K562 (cell line): Measurements from ENCODE around the gene TMEM14C. TPM values are rescaled to one million over a fixed set of nuclear protein-coding genes. Genes with fewer than 3 reads are reported as not detected.
A peak's percentile ranks its signal among the peaks of the same experiment; 100 is the strongest.

ENCODE experiments used
- BRD4 ChIP-seq: fragments of 200-600 bp; sonication (generic); IDR thresholded peaks from 2 replicates; pipeline ENCODE4 v1.6.1; 2017; ENCODE audit warnings: inconsistent platforms
- CBX3 ChIP-seq, 2 experiments: IDR thresholded peaks; 1 replicate in 1 of 2; 2 replicates in 1 of 2; pipeline ENCODE4 v1.6.1; 2012; ENCODE audit warnings: inconsistent platforms in 2 of 2, low read length in 2 of 2, borderline replicate concordance in 1 of 2, control low read depth in 1 of 2
- CEBPZ ChIP-seq: fragments of 150-350 bp; IDR thresholded peaks from 2 replicates; pipeline ENCODE4 v1.6.1; 2014; ENCODE audit warnings: low read depth, mild to moderate bottlenecking, low read length, borderline replicate concordance
- CLOCK ChIP-seq: fragments of 250-450 bp; sonication (Bioruptor Pico); IDR thresholded peaks from 2 replicates; pipeline ENCODE4 v1.4.0; 2020; ENCODE audit warnings: mild to moderate bottlenecking, moderate library complexity, borderline replicate concordance
- E2F8 ChIP-seq: fragments of 450-650 bp; IDR thresholded peaks from 2 replicates; pipeline ENCODE4 v1.7.1; 2018; ENCODE audit warnings: mild to moderate bottlenecking, low read depth; ENCODE audit not compliant: partially characterized antibody
- FOS ChIP-seq: IDR thresholded peaks from 3 replicates; pipeline ENCODE4 v1.6.1; 2011; ENCODE audit not compliant: insufficient read length; ENCODE audit errors: extremely low read depth
- FUS ChIP-seq: fragments of 200-400 bp; formaldehyde crosslinking; optimal IDR thresholded peaks from 2 replicates; pipeline ENCODE3; 2017; ENCODE audit warnings: low read depth, low read length
- GTF2B ChIP-seq: IDR thresholded peaks from 2 replicates; pipeline ENCODE4 v1.6.1; 2011; ENCODE audit not compliant: insufficient read length; ENCODE audit errors: extremely low read depth
- HDAC1 ChIP-seq, 2 experiments: fragments of 450-650 bp; IDR thresholded peaks; 2 replicates each; pipeline ENCODE4 v1.6.1; 2016 to 2017; ENCODE audit warnings: inconsistent platforms in 1 of 2, mild to moderate bottlenecking in 1 of 2, moderate library complexity in 1 of 2
- MEF2D ChIP-seq: conservative IDR thresholded peaks from 2 replicates; pipeline ENCODE4 v1.6.1; 2016; ENCODE audit warnings: low read depth, missing genetic modification characterization, missing compliant biosample characterization
- RFX5 ChIP-seq: IDR thresholded peaks from 2 replicates; pipeline ENCODE4 v1.6.1; 2011; ENCODE audit warnings: low read depth, mild to moderate bottlenecking, improper control_type of control experiment, low read length
- SRF ChIP-seq, 2 experiments: fragments of 250-450, 450-650 bp in 1 of 2; sonication (Bioruptor Pico) in 1 of 2; sonication (generic) in 1 of 2; formaldehyde crosslinking; IDR thresholded peaks; 2 replicates each; pipeline versions ENCODE4 v1.5.0 to v1.5.1; 2020 to 2022; ENCODE audit warnings: mild to moderate bottlenecking in 1 of 2, missing genetic modification reagents in 1 of 2
- TCF15 ChIP-seq: fragments of 250-450 bp; sonication (Bioruptor Pico); IDR thresholded peaks from 2 replicates; pipeline ENCODE4 v1.8.0; 2022; ENCODE audit warnings: moderate library complexity, mild to moderate bottlenecking, inconsistent platforms
- THAP7 ChIP-seq: fragments of 250-450 bp; sonication (Bioruptor Pico); IDR thresholded peaks from 2 replicates; pipeline ENCODE4 v1.5.0; 2021
- ZNF589 ChIP-seq: fragments of 200-800 bp; sonication (Bioruptor generic); IDR thresholded peaks from 2 replicates; pipeline ENCODE4 v1.6.1; 2016; ENCODE audit warnings: low read depth, missing genetic modification characterization, missing compliant biosample characterization
- polyA plus RNA-seq, 8 experiments: library from polyadenylated mRNA; depleted of rRNA in 4 of 8; stranded (reverse) in 5 of 8; unstranded in 3 of 8; fragments of >200 nt; fragmentation: Nextera tagmentation in 2 of 8; fragmentation: Illumina TruSeq in 1 of 8; extraction: Ambion mirVana in 2 of 8; extraction: Trizol in 1 of 8; gene quantifications; 2 replicates each; pipeline versions ENCODE4 v1.2.1 to v1.2.3, GENCODE V29; 2011 to 2014; ENCODE audit warnings: inconsistent platforms in 1 of 8, missing spikeins in 1 of 8
- total RNA-seq, 7 experiments: library from RNA; depleted of rRNA in 6 of 7; stranded (reverse); fragments of >200 nt in 6 of 7; fragmentation: Illumina TruSeq in 2 of 7; extraction: Trizol in 2 of 7; gene quantifications; 2 replicates each; pipeline versions ENCODE4 v1.2.1 to v1.2.3, GENCODE V29; 2011 to 2021; ENCODE audit warnings: low replicate concordance in 1 of 7

Gene TMEM14C
- total and polyA plus RNA-seq, 9 of the 15 experiments (the other 6 are each of a cell fraction or from before 2014, with no cell fraction given), result 151 to 496 (median 263) TPM

- TF ChIP-seq BRD4 (no peak), GTF2B (no peak), ZNF589 (no peak; the same call in 1 of the 2 replicates), FOS (no peak), CLOCK (CRISPR knock-in tag) (no peak), HDAC1 (IDR thresholded peaks at IDR 0.05) (peak in 1 of 2 experiments; percentile 77; a peak in 2 of 4 replicates), SRF (CRISPR knock-in tag; IDR thresholded peaks at IDR 0.05) (no peak), RFX5 (no peak), E2F8 (peak; percentile 62), CBX3 (IDR thresholded peaks at IDR 0.05; ENCODE audit: borderline replicate concordance in 1 of 2, low read length in 2 of 2) (peak in 1 of 2 experiments; percentile 87; a peak in 1 of 3 replicates), THAP7 (no peak), CEBPZ (no peak), FUS (no peak), TCF15 (CRISPR knock-in tag) (no peak), MEF2D (no peak)
Measured at GRCh38 chr6:10747251-10747972, 24.5 kb downstream of the TMEM14C start, which contains the start of gene TMEM14B (continued).
